IPS DF 19.7 (cell line): ENCODE data around the gene CCNF.
"Not testable (repeated sequence)": the region's sequence is repeated elsewhere in the genome, so short reads cannot be mapped to it uniquely, and the experiment has no call there.

ENCODE experiments used
- DNase-seq: peaks from one replicate; pipeline ENCODE4 v3.0.0-alpha.2; 2013; ENCODE audit warnings: low read depth, low spot score

CCNF gene

DNA sequence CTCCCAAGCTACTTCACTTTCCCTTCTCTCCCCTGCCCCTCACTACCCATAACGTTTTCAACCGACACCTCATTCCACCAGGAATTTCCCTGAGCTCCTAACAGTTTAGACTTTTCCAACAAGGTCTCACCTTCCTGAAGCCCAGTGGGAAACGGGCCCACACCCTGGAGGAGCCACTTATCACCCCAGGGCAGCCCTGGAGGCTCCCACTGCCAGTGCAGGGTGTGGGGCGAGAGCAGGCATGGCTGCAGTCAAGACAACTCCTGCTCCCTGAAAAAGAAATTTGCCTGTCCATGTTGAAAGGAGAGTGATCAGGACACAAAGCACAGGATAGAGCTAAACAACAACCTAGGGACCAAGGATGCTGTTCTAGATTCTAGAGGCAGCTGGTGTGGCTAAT lies 1.7 kb upstream of the CCNF start:
- DNase-seq: no peak

DNA sequence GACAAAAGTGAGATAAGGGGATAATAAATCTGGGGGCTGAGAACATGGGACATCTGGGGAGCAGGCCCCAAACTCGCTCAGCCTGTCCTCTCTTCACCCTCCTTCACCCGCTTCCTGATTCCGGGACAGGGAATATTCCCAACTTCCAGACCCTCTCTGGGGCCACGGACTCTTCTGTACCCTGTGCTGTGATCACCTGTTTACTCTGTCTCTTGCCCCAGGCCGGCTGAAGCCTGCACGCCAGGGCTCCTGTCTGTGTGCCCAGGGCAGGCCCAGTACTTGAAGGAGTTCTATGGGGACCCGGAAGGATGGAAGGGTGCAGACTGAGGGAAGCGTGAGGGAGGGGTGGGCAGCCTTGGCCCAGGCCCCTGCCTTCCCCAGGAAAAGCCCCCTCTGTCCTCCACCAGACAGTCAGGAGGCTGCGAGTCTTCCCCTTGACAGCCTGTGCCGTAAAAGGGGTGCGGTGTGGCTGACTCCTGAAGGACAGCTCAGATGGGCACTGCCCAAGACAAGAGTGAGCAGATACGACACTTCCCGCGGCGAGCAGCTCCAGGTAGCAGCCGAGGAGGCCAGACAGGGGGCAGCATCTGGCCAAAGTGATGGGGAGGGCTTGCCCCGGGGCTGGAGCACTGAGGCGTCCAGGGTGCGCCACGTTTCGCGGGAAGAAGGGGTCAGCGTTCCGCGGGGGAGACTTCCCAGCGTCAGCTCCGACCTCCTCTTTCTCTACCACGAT lies 1.0 kb upstream of the CCNF start:
- DNase-seq: no peak

DNA sequence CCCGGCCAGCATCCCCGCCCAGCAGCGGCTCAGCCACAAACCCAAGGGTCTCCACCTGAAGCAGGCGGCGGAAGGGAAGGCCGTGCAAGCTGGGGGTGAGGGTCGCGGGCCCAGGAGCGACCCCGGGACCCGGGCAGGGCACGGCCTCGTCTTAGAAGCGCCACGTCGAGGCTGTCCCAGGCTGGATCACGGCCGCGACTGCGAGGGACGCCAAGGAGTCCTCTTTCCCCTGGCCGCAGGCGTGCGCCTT lies 538 bp upstream of the CCNF start:
- DNase-seq: no peak

DNA sequence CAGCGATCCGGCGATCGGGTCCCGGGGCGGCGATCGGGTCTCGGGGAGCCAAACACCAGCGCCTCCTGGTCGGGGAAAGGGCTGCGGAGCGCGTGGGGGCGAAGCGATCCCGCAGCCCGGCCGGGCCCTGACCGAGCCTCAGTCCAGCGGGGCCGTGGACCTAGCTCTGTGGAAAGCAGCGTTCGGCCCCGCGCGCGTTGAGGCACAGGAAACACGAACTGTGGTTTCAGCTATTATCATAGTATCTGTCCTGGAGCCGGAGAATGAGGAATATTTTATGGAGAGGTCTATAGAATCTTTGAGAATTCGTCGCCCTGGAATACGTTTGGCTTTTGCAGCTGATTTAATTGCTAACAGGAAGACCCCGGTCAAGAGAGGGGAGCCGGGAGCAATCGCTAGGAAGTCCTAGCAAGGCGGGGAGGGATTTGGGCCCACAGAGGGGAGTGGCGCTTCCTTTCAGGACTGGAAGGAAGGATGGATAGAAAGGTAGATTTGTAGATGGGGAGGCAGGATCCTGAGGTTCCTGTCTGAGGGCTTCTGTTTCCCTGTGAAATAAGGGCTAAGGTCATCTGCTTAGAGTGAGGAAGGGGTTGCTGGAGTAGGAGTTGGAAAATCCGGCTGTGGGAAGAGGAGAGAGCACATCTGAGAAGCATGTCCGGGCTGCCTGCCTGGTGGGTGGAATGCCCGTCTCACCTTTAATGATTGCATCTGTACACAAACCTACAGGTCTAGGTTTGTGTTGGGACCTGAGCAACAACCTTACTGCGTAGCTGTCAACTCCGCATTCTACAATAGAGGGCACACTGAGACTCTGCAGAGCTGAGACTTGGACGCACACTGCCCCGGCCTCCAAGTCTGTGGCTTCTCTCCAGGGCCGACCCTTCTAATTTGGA lies 770 bp downstream of the CCNF start:
- DNase-seq: no peak

DNA sequence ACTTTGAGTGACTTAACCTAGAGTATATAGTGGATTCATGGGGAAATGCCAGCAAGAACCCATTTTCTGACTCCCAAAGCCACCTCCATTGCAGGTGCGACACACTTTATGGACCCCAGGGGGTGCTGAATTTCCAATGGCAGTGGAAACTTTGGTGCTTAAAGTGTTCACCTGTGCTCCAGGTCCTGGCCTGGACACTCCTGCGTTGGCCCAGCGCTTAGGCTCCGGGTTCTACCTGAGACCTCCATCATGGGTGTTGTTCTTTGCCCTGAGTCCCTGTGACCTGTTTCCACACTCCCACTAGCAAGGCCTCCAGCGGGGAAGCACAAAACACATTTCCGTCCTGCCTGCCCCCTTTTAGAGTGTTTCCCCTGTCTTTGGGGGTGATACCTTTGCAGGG lies 3.0 kb downstream of the CCNF start:
- no peak for DNase-seq

DNA sequence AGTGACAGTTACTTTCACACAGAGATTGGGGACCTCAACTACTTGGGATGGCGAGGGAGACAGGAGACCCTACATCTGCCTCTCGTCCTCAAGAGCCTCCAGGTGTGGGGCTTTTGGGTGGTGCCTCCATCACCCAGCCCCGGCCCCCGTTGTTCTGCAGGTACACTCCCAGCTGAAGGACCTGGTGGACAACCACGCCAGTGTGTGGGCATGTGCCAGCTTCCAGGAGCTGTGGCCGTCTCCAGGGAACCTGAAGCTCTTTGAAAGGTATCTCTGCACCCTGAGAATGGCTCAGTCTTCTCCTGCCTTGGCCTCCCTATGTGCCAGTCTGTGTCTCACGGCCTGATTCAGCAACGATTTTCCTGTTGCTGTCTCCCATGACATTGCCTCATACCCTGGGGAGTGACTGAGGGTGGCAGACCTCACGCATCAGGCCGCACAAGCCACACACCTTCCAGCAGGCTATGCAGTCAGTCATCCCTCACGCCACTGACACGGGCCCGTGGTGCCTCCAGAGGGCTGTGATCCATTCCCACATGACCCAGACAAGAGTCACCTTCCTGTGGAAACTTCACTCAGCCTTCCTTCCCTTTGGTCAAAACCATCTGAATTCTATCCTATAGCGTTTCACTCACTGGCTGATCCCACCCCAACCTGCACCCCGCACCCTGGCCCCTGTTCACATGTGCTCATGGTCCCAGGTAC lies 3.7 kb downstream of the CCNF start:
- no peak for DNase-seq

DNA sequence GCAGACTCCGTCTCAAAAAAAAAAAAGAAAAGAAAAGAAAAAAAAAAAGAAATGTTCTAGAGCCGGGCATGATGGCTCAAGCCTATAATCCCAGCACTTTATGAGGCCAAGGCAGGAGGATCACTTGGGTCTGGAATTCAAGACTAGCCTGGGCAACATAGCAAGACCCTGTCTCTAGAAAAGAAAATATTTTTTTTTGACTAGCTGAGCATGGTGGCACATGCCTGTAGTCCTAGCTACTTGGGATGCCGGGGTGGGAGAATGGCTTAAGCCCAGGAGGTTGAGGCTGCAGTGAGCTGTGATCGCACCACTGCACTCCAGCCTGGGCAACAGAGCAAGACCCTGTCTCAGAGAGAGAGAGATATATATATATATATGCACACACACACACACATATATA lies 6.0 kb downstream of the CCNF start:
- not testable (repeated sequence) for DNase-seq

DNA sequence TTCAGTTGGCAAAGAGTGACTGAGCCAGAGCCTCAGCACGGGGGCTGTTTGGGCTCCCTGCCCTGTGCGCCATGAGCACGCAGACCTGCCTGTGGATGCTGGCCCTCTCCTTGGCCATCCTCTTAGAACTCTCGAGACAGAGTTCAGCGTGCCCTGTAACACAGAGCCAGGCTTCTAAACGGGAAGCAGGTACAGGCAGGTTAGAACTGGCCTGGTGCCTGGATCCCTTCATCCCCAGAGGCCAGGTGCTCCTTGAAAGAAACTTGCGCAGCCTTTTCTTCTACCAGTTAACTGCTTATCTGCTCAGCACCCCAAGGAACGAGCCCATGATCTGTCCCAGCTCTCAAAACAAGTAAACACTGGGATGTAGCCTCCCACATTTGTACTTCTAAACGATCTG lies 6.9 kb downstream of the CCNF start:
- no peak for DNase-seq

DNA sequence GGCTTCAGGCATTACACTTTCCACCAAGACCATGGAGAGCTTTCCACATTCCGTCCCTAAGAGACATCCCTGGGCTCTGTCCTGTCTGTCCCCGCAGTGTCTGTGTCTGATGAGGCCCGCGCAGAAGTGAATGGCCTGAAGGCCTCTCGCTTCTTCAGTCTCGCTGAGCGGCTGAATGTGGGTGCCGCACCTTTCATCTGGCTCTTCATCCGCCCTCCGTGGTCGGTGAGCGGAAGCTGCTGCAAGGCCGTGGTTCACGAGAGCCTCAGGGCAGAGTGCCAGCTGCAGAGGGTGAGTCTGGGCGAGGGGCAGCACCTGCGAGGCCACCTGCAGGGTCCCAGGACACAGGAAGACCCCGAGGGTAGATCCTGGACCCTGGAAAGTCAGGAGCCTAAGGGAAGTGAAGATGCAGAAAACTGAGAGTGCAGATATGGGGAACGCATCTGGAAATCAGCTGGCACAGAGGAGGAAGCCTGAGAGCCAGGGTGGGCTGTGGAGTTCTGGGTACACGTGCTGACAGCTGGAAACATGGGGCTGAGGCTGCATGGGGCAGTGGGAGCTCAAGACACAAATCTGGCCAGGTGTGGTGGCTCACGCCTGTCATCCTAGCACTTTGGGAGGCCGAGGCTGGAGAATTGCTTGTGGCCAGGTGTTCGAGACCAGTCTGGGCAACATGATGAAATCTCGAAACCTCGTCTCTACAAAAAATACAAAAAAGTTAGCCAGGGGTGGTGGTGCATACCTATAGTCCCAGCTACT lies 8.0 kb downstream of the CCNF start:
- no peak for DNase-seq

DNA sequence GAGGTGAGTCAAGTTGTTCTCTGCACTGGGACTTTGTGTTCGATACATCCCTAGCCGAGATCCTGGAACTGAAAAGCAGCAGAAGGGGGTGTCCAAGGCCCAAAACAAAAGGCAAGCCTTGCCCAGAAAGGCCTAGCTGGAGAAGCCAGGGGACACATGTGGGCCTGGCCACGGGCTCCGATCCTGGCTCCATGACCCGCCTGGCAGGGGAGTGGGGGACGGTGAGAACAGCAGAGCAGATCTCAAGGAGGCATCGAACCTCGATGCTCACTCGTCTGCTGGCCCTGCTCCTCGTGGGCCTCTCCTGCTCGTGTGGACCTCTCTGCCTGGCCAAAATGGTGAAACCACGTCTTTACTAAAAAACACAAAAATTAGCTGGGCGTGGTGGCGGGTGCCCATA lies 8.9 kb downstream of the CCNF start:
- no peak for DNase-seq

DNA sequence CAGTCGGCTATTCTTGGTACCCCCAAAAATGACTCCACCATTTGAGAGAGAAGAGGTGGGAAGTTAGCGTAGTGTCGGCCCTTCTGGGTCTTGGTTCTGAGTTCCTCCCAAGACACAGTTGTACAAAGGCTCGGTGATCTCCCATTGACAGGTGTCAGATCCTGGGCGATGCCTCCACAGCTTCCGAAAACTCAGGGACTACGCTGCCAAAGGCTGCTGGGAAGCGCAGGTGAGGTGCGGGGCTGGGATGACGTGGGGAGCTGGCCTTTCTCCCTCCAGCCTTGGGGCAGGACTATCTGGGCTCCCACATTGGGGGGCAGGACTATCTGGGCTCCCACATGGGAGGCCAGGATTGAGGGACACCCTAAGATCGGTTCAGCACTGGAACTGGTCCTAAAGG lies 10.4 kb downstream of the CCNF start:
- DNase-seq: no peak

DNA sequence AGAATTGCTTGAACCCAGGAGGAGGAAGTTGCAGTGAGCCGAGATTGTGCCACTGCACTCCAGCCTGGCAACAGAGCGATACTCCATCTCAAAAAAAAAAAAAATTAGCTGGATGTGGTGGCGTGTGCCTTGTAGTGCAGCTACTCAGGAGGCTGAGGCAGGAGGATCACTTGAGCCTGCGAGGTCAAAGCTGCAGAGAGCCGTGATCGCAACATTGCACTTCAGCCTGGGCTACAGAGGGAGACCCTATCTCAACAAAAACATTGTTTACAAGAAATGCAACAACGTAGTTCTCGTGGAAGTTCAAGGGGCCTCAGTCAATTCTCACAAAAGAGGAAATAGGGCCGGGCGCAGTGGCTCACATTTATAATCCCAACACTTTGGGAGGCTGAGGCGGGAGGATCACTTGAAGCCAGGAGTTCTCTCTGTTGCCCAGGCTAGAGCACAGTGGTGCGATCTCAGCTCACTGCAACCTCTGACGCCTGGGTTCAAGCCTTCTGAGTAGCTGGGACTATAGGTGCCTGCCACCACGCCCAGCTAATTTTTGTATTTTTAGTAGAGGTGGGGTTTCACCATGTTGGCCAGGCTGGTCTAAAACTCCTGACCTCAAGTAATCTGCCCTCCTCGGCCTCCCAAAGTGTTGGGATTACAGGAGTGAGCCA lies 12.0 kb downstream of the CCNF start:
- DNase-seq: not testable (repeated sequence)

DNA sequence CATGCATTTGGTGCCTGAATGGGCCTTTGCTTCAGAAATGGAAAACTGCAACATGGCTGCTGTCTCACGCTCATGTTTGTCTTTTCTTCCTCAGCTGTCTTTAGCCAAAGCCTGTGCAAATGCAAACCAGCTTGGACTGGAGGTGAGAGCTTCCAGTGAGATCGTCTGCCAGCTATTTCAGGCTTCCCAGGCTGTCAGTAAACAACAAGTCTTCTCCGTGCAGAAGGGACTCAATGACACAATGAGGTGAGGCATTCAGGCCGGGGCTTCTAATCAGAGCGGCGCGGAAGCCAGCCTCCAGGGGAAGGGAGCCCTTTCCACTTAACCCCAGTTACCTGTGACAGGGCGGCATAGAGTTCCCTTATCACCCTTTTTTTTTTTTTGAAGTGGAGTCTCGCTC lies 14.3 kb downstream of the CCNF start:
- DNase-seq: no peak

DNA sequence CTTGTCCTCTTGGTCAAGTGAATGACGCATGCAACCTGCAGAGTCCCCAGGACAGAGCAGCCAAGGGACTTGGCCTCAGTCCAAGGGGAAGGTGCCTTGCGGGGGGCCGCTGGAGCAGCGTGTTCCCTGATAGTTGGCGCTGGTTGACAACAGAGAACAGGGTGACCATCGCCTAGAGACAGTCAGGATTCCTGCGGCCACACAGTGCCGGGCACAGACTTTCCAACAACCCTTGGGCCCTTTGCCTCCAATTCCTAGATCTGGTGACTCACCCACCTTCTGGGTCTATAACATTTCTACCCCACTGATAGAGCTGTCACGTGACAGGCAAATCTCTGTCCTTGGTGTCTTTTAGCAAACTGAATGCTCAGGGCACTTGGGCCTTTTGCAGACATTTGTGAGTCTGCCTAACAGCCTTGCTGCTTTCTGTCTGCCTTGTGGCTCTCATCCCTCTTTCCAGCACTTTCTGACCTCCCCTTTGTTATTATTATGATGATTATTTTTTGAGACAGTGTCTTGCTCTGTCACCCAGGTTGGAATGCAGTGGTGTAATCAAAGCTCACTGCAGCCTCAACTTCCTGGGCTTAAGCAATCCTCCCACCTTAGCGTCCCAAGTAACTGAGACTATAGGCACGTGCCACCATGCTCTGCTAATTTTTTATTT lies 18.8 kb downstream of the CCNF start:
- no peak for DNase-seq

DNA sequence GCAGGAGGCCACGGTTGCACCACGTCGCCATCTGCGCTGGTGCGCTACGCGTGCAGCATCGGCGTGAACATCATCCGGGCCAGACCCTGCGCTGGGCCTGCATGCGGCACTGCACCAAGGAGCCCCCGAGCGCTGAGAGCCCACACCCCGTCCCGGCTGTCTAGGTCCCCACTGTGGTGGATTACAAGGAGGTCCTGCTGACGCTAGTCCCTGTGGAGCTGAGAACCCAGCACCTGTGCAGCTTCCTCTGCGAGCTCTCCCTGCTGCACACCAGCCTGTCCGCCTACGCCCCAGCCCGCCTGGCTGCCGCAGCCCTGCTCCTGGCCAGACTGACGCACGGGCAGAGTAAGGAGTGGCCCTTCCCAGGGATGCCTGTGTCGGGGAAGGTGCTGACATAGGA lies 19.9 kb downstream of the CCNF start:
- DNase-seq: no peak

DNA sequence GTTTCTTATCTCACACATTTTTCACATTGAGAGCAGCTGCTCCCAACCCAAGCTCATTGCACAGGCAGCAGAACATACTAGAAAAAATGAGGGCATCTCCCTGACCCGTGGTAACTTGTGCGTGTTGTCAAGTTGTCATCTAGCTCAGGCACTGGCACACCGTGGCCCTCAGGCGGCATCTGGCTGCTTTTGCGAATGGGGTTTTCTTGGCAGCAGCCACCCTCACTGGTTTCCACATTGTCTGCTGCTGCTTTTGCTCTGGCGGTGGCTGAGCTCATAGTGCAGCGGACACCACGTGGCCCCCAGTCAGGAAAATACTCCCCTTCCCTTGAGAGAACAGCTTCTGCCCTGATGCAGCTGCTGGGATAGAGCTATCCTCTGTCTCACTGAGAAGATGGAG lies 21.3 kb downstream of the CCNF start:
- DNase-seq: no peak

DNA sequence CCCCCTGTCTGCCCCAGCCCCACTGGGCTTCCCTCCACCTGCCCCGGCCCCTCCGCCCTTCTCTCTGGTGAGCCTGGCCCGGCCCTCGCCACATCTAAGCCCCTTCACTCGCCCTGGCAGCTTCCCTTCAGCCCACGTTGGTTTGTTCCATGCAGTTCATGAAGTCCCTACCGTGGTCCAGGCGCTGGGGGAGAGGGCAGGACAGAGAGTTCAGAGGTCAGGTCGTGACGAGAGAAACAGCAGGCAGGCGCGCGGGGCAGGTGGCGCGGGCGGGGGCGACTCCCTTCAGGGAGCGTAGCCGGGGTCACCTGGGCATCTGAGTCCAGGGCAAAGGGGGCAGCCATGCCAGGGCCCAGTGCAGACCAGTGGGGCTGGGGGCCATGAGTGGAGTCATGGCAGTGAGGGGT lies 21.7 kb downstream of the CCNF start:
- DNase-seq: no peak

DNA sequence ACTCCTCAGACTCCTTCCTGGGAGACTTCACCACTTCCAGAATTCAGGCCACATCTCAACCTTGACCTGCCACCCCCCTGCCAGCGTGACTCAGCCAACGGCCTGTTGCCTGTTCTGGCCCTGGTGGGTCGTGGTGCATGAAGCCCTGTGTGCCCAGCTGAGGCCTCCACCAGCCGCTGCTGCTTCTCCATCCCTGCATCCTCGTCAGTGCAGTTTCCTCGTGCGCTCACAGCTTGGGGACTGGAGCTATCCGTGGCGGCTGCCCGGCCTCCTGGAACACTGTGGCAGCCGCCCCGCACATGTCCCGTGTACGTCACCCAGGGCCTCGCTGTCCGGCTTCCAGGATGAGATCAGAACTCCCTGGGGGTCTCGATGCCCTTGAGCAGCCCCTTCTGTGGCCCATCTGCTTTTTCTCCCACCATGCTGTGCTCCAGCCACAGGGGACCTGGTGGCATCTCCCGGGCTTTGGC lies 22.6 kb downstream of the CCNF start:
- DNase-seq: no peak

DNA sequence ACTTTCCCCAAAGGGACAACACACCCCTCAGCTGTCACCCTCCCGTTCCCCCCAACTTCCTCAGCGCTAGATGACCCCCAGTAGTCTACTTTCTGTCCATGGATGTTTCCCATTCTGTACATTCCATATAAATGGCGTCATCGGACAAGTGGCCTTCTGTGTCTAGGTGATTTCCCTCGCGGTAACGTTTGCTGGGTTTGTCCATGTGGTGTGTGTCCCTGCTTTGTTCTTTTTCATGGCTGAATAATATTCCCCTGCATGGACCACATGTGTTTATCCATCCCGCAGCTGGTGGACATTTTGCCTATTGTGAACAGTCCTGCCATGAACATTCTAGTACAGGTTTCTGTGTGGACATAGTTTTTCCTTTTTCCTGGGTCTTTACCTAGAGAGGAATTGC lies 23.4 kb downstream of the CCNF start:
- DNase-seq: no peak

DNA sequence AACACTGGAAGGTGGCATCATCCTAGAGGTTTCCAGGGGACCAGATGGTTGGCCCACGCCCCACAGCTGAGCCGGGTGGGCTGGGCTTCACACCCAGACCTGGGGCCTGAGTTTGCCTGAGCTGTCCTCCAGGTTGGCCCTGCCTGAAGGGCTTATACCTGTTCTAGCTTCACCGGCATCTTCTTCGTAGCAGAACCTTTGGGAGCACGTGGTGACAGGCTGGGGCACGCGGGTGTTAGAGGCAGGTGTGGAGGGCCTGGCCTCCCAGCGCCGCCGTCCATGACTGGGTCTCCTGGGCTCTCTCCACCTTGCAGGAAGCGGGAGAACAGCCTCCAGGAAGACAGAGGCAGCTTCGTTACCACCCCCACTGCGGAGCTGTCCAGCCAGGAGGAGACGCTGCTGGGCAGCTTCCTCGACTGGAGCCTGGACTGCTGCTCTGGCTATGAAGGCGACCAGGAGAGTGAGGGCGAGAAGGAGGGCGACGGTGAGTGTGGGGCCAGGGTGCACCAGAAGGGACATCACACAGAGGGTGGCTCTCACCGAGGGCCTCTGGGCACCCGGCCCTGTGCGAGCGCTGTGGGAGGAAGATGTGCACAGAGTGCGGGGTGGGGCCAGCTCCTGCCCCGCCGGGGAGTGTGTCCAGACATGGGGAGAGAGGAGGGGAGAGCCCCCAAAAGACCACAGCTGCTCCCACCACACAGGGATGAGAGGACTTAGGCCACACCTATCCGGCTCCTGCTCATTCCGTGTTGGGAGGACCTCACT lies 26.0 kb downstream of the CCNF start:
- DNase-seq: no peak
